Activated CD4-positive, CD25-positive, alpha-beta regulatory T cell treated with anti-CD3 and anti-CD28 coated beads, Interleukin-2, amount 50 U/mL, for 24 hours (primary cell): ENCODE measurements around the gene LAMC1.

Experiments used
- ATAC-seq, 2 donors: fragments of 150-1000 bp; cut with Tn5 transposase; one replicate each; pipeline ENCODE4 v1.10.0; 2021; ENCODE audit warnings: mild to moderate bottlenecking in 1 of 2, moderate library complexity in 1 of 2

Gene LAMC1

DNA sequence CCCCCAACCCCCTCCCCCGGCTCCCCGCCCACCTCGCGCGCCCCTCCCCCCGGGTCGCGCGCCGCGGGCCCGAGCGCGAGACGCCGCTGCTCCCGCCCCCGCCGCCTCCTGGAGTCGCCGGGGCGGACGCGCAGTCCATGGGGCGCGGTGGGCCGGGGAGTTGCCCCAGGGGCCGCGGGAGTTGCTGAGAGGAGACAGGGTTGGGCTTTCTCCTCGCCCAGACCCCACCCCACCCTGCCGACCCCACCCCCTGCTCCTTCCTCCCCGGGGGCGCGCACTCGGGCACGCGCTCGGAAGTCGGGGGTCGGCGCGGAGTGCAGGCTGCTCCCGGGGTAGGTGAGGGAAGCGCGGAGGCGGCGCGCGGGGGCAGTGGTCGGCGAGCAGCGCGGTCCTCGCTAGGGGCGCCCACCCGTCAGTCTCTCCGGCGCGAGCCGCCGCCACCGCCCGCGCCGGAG is at the start of gene LAMC1:
Gene LAMC1, plus strand, starts transcription at position 275 of the 455 bp plus-strand sequence. CDS start 297 bp downstream, outside the sequence.
- ATAC-seq, result peak in 1 of 2 donors; percentile 5

DNA sequence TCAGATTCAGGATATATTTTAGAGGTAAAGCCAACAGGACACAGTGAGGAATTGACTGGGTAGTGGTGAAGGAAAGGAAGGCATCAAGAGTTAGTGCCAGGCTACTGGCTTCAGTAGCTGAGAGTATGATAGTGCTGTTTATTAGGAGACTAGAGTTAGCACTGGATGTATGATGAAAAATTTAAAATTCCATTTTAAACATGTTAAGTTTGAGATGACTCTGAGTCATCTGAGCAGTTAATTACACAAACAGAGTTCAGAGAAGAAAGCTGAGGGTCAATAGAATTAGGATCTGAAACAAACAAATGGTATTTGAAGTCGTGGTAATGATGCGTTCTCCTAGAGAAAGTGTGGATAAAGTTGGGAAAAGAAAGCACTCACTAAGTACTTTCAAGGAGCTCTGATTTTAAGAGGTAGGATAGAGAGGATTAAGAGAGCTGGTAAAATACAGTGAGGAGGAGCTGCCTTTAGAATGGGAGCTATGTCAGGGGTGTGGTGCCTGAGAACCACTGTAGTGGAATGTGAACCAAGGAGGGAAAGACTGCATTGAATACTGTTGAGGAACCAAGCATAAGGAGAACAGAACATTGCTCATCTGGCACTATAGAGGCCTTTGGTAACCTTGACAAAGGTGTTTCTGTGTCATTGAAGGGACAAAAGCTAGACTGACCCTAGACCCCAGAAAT is 48.6 kb upstream of the LAMC1 start:
- ATAC-seq, result no peak

DNA sequence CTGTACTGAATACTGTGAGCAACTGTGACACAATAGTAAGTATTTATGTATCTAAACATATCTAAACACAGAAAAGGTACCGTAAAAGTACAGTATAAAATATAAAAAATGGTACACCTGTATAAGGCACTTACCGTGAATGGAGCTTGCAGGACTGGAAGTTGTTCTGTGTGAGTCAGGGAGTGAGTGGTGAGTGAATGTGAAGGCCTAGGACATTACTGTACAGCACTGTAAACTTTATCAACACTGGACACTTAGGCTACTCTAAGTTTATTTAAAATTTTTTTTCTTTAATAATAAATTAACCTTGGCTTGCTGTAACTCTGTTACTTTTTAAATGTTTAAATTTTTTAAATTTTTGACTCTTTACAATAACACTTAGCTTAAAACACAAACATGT is 45.7 kb upstream of the LAMC1 start:
- ATAC-seq, result no peak

DNA sequence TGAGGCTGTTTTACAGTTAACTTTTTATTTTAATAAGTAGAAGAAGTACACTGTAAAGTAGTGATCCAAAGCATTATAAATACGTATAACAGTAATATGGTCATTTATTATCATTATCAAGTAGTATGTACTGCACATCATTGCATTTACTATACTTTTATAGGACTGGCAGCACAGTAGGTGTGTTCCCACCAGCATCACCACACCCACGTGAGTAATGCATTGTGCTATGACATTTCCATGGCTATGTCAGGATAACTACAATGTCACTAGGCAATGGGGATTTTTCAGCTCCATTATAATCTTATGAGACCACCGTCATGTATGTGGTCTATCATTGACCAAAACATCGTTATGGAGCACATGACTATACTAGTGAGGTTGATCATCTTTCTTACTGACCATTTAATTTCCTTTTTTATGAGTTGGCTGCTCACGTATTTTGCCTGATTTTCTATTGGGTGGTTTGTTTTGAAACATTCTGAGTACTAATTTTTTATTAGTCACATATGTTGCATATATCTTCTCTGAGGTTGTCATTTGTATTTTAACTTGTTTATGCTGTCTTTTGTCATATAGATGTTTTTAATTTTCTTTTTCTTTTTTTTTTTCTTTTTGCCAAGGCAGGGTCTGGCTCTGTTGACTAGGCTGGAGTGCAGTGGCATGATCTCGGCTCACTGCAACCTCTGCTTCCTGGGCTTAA is 44.9 kb upstream of the LAMC1 start:
- no peak for ATAC-seq

DNA sequence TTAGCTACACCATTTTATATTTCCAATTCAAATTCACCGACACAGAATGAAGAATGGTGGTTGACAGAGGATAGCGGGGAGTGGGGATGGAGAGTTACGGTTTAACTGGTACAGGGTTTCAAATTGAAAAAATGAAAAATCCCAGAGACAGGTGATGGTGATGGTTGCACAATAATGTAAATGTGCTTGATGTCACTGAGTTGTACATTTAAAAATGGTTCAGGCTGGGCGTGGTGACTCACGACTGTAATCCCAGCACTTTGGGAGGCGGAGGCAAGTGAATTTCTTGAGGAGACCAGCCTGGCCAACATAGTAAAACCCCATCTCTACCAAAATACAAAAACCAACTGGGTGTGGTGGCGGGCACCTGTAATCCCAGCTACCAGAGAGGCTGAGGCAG is 39.1 kb upstream of the LAMC1 start:
- no peak for ATAC-seq

DNA sequence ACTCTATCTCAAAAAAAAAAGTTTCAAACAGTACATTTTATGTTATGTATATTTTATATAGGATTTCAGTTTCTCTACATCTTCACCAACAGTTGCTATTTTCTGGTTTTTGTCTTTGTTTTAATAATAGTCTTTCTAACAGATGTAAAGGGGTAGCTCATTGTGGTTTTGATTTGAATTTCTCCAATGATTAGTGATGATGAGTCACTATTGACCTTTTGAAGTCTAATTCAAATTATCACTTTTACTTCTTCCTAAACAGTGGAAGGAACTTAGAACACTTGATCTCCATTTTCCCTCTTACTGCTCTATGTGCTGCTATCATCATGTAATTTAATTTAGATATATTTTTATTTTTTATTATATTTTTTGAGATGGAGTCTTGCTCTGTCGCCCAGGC is 38.6 kb upstream of the LAMC1 start:
- no peak for ATAC-seq

DNA sequence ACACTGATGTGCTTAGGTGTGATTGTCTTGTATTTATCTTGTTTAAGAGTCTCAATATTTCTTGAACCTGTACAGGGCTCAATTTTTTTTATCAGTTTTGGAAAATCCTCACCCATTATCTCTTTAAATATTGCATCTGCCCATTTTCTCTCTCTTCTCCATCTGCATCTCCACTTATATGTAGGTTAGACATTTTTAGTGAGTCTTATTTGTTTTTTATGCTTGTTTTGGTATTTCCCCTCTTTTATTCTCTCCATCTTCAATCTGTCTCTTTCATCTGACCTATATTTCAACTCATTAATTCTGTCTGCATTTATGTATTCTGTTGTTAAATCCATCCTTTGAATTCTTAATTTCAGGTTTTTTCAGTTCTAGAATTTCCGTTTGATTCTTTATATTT is 37.3 kb upstream of the LAMC1 start:
- ATAC-seq, result no peak

DNA sequence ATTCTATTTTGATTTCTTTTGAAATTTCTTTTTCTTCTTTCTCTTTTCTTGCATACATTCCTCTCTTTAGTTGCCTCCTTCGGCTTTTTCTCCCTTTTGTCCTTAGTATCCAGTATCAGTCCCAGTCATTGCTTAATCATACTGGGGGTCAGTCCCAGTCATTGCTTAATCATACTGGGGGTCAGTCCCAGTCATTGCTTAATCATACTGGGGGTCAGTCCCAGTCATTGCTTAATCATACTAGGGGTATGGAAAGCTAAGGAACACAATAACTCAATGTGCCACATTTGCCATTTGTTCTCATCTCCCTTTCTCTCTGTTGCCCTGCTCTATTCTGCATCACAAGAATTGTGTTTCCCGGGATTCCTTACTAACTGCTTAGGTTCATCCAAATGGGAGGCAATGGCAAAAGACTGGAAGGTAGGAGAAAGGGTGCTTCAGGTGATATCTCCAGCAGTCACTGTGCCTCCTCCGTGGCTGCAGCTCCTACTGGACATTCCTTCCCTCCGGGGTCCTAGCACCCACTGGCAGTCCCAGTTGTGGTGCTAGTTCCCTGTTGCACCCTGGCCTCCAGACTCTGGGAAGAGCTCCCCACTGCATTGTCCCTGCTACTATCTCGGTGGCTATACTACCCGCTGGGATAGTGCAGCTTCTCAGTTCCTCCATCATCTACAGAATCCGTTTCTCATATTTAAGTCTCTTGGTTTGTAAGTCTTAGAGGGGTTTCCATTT is 32.6 kb upstream of the LAMC1 start:
- ATAC-seq, result no peak

DNA sequence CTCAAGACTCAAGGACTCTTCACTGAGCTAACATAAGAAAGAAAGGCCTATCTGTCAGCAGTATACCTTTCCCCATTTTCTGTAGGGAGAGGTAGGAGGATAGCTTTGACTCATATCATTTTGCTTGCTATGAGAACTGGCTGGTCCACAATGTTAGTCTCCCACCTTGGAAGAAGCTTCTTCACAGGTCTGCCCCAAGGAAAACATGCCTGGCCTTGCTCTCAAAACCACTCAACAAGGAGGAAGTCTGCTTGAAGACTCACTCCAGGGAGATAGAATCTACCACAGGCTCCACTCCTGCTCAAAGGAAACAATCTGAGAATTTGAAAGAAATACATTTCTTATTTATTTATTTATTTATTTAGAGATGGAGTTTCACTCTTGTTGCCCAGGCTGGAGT is 29.5 kb upstream of the LAMC1 start:
- no peak for ATAC-seq

DNA sequence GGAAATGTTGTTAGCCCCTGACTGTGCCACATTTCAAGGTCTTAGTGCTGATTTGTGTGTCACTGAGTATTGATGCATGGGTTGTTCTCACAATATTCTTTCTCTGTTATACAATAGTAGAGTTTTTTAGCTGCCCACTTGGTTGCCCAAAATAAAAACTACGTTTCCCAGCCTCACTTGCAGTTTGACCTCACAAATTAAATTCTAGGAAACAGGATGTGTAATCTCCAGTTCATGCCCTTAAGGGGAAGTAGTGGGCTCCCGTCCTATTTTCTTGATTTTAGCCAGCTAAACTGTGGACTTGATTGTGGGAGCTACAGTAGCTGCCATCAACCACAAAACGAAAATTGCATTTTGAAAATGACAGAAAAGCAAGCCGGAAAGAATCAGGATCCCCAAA is 27.3 kb upstream of the LAMC1 start:
- ATAC-seq, result no peak

DNA sequence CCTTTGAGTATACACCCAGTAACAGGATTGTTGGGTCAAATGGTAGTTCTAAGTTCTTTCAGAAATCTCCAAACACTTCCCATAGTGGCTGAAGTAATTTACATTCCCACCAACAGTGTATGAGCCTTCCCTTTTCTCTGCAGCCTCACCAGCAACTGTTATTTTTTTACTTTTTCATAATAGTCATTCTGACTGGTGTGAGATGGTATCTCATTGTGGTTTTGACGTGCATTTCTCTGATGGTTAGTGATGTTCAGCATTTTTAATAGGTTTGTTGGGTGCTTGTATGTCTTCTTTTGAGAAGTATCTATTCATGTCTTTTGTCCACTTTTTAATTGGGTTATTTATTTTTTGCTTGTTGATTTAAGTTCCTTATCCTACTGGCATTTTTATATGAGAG is 26.4 kb upstream of the LAMC1 start:
- ATAC-seq, result no peak

DNA sequence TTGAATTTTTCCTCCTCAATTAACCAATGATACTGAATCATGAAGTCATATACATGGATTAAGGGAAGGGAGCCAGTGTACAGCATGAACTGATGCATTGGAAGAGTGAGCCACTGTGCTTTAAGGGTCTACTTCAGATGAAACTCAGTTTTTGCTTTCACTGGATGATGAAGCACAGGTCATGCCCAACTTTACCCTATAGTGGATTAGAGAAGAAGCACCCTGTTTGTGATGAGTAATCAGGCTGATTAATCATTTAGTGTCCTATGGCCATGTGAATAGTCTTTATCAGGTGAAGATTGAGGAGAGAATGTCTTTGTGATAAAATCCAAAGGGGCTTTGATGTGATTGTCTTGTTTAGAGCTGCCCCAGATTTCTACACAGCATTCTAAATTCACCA is 24.7 kb upstream of the LAMC1 start:
- ATAC-seq, result peak in 1 of 2 donors; percentile 28

DNA sequence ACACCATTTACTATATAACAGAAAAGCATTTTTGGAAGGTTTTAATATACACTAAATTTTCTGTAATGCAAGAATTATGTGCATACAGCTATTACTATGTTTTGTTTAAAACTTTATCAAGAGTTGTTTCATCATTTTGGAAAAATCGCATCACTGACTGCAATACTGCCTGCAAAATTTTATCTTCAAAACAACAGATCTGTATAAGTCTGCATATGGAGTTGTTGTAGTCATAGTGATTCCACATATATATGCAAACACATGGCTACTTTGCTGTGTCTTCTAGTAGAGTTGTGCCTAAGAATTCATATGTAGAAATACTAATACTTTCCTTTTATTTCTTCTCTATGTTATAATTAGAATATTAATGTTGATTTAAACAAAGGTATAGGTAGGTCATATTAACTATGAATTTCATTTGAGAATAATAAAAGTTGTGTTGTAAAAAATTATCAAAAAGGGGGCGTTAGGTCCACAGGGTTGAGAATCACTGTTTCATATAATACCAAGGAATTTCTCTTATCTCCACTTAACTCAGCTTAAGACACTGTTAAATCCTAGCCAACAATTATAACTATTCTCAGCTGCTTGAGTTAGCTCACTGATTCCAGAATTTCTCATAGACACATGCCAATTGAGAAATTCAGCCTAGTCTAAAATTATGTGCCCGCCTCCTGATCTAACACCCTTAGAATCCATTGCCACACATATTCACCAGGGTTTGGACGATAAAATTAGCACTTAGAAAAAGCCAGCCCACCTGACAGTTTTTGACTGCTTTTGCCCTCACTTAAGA is 22.9 kb upstream of the LAMC1 start:
- no peak for ATAC-seq

DNA sequence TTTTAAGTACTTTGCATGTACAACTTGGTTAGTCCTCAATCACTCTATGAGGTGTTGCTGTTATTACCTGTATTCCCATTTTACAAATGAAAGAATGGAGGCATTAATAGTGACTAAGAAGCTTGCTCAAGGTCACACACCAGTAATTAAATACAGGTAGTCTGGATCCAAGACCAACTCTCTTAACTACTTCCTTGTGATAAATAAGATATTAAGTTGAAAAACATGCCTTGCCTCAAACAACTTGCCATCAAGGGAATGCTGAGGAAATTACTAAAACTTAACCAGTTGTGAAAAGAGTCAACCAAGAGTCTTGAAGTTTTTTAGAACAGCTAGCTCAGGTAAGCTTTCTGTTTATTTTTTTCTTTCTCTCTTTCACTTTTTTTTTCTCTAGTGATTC is 21.0 kb upstream of the LAMC1 start:
- ATAC-seq, result no peak

DNA sequence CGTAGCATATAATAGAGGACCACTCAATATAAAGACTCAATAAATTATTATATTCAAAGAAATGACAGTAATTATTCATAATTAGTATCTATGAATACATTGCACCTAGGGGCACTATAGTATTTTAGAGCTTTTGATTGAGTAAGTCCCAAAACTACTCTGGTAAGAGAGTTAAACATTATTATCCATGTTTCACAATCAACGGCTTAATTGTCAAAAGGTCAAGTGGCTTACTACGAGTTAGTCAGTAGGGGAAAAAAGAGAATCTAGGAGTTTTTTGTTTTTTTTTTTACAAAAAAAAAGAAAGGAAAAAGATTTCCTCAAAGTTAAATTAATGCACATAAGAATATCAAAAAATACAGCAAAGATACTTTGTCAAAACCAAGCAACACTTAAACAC is 20.4 kb upstream of the LAMC1 start:
- no peak for ATAC-seq

DNA sequence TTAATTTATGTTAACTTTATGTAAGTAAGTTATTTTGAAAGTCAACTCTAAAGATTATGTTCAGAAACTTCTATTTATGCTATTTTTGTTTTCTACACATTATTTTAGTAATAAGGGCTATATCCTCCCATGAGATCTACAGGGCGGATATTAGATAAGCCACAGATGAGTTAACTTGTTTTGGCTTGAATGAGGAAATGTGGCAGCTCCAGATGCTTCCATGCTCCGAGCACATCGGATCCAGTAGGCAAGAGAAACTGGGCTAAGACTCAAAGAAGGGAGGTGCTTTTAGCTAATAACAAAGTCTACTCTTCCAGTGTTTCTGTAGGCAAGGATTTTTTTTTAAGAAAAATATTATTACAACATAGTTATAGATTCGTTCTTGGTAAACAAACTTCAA is 20.0 kb upstream of the LAMC1 start:
- no peak for ATAC-seq

DNA sequence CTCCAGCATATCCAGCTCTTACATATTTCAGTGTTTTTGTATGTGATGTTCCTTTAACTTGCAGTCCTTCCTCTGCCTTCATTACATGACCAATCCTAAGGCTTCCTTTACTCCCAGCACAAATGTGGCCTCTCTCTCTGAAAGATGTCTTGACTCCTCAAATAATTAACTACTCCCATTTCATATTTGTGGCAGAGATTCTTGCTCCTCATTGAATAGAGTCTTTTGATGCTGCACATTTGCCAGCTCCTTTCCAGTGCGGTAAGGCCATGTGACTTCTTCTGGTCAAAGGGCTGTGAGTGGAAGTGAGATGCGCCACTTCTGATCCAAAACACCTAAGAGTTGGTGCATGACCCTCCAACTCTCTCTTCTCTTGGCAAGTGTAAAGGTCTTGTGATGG is 19.1 kb upstream of the LAMC1 start:
- ATAC-seq, result no peak

DNA sequence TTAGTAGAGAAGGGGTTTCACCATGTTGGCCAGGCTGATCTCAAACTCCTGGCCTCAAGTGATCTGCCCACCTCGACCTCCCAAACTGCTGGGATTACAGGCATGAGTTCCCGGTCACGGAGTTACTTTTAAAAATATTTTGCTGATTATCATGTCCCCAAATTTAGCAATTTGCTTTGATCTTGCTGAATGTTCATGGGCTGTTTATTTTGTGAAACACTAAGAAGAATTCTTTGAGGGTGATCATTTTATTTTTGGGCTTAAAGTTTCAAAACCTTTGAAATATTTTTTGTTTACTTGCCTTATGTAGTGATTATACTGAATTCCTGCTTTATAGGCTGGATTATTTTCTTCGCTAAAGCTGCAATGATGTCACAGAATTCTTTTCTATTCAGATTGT is 11.4 kb upstream of the LAMC1 start:
- no peak for ATAC-seq

DNA sequence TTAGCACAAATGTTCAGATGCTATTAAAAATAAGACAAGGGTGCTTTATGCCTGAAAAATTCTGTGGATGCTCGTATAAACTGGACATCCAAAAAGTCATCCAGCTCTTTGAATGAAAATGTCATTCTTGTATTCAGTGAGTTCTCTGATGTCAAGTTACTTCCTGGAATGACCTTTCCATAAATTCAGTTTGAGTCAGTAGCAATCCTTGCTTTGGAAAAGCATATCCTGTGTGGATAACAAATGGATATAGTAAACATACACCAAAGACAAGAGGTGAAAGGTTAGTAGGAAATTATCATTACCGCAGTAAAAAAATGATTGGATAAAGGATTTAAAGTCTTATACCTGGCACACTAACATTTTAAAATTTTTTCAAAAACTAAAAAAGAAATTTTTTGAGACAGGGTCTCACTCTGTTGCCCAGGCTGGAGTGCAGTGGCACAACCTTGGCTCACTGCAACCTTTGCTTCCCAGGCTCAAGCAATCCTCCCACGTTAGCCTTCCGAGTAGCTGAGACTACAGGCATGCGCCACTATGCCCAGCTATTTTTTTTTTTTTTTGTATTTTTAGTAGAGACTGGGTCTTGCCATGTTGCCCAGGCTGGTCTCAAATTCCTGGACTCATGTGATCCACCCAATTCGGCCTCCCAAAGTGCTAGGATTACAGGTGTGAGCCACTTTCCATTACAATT is 10.8 kb upstream of the LAMC1 start:
- no peak for ATAC-seq

DNA sequence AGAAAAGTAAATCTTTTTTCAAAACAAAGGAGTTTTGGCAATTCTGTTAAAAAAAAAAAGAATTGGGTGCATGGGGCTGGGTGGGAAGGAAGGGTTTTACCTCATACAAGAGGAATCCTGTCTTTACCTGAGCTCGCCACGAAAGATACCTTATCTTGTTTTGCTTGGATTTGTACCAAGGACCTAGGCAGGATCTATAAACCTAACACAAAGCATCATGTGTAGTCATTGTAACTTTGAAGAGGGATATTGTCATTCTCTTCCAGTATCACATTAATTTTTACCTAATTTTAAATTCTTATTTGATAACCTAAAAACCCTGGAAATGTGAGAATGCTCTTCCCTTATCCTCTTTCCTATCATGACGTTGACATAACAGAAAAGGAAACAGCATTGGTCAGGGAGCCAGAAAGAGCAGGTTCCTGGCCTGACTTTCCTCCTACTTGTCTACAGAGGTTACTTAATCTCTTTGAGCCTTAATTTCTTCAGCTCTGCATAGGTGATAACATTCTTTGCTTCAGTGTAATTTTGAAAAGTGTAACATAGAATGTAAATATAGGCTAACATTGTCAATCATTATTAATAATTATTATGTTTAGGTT is 4.0 kb upstream of the LAMC1 start:
- no peak for ATAC-seq

DNA sequence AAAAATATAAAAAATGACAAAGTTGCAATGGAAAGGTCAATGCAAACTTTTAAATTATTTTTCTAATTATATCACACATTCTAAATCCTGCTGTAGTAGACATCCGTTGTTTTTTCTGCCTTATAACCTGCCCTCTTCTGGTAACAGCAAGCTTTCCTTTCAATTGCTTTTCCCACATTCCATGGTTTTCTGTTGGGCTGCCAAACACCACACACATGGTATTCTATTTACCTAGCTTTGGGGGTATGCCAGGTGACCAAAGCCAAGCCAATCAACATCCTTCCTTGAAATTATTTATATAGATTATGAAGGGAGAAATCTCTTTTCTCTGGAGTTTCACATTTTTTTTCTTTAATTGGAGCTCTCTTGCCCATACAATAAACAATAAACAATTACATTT is 3.4 kb upstream of the LAMC1 start:
- ATAC-seq, result no peak
